Measurements from ENCODE around the gene THSD7A.

GRCh38 chr7:11589251-11589650 lies 242.7 kb downstream of the THSD7A start:
- TF ChIP-seq TAF1 (IDR thresholded peaks at IDR 0.05; ENCODE audit: borderline replicate concordance, low read depth, low read length) (no peak), POLR2AphosphoS5 (IDR thresholded peaks at IDR 0.05; ENCODE audit: low read depth, low read length) (no peak), POLR2A (IDR thresholded peaks at IDR 0.05; ENCODE audit: low read depth, low read length) (no peak)

Measured in GM12892 (cell line).